ENCODE results near the gene SLC16A11. TPM values are rescaled to one million over a fixed set of nuclear protein-coding genes. Genes with fewer than 3 reads are reported as not detected.
A peak's percentile ranks its signal among the peaks of the same experiment; 100 is the strongest.
"Not testable (repeated sequence)": the region's sequence is repeated elsewhere in the genome, so short reads cannot be mapped to it uniquely, and the experiment has no call there.

The SLC16A11 gene
- 1 to 10 TPM; 1.9 to 3.4 TPM for total RNA-seq

GRCh38 chr17:7043497-7044198 lies at the start of gene SLC16A11:
Gene SLC16A11, minus strand, starts transcription at chr17:7044092. Its CDS starts 579 bp downstream, at chr17:7043513.
- peaks cover 0 to 4% of the 10 kb centered on the region in 2 donors for H3K27me3 ChIP-seq

GRCh38 chr17:7091311-7092005 lies 47.6 kb upstream of the SLC16A11 start:
- H3K27me3 ChIP-seq; H3K9me3 ChIP-seq; DNase-seq (ENCODE audit: low spot score); H3K27ac ChIP-seq; H3K4me3 ChIP-seq; H3K36me3 ChIP-seq; H3K4me1 ChIP-seq: not testable (repeated sequence)

More at GRCh38 chr17:7043497-7044198, at the start of gene SLC16A11:
- DNase-seq (ENCODE audit: low spot score): no peak
- H3K4me1 ChIP-seq: peaks cover 0 to 43% of the 10 kb centered on the region in 2 donors
- peak within 1 kb of the TSS; percentile 22 to 61 for H3K27ac ChIP-seq
- TF ChIP-seq CTCF (IDR thresholded peaks at IDR 0.05): no peak
- H3K9me3 ChIP-seq: no peaks in the 10 kb centered on the region
- no peaks in the 10 kb centered on the region for H3K36me3 ChIP-seq
- peak within 1 kb of the TSS; percentile 30 to 59 for H3K4me3 ChIP-seq

GRCh38 chr17:7089570-7089969 lies 45.7 kb upstream of the SLC16A11 start:
- H3K36me3 ChIP-seq; DNase-seq (ENCODE audit: low spot score); H3K4me1 ChIP-seq; H3K4me3 ChIP-seq; H3K27me3 ChIP-seq; H3K9me3 ChIP-seq; H3K27ac ChIP-seq: not testable (repeated sequence)

GRCh38 chr17:7088442-7088841 lies 44.5 kb upstream of the SLC16A11 start:
- not testable (repeated sequence) for H3K27me3 ChIP-seq; H3K4me1 ChIP-seq; DNase-seq (ENCODE audit: low spot score); H3K27ac ChIP-seq; H3K4me3 ChIP-seq; H3K36me3 ChIP-seq; H3K9me3 ChIP-seq

- Histone ChIP-seq H3K9me3 (no peaks in the 10 kb centered on the region), H3K36me3 (no peaks in the 10 kb centered on the region), H3K27me3 (no peaks in the 10 kb centered on the region), H3K4me1 (no peaks in the 10 kb centered on the region), H3K4me3 (no peak overlapping the region), H3K27ac (no peak overlapping the region)
- no peak for DNase-seq (ENCODE audit: low spot score)
- no peak for TF ChIP-seq CTCF (IDR thresholded peaks at IDR 0.05)
Measured at GRCh38 chr17:7084088-7084487, 40.2 kb upstream of the SLC16A11 start.

- TF ChIP-seq CTCF (IDR thresholded peaks at IDR 0.05): no peak
- H3K27ac ChIP-seq: no peak overlapping the region
- H3K9me3 ChIP-seq: no peaks in the 10 kb centered on the region
- DNase-seq (ENCODE audit: low spot score): no peak
- no peak overlapping the region for H3K4me3 ChIP-seq
- H3K27me3 ChIP-seq: no peaks in the 10 kb centered on the region
- H3K4me1 ChIP-seq: no peaks in the 10 kb centered on the region
- H3K36me3 ChIP-seq: no peaks in the 10 kb centered on the region
Measured at GRCh38 chr17:7083592-7083991, 39.7 kb upstream of the SLC16A11 start.

- DNase-seq (ENCODE audit: low spot score): no peak
- Histone ChIP-seq H3K4me1 (no peaks in the 10 kb centered on the region), H3K9me3 (no peaks in the 10 kb centered on the region)
Measured at GRCh38 chr17:7081341-7082062, 37.6 kb upstream of the SLC16A11 start.

More at GRCh38 chr17:7081341-7082062, 37.6 kb upstream of the SLC16A11 start:
- no peak overlapping the region for H3K4me3 ChIP-seq
- H3K27me3 ChIP-seq: no peaks in the 10 kb centered on the region
- TF ChIP-seq CTCF (IDR thresholded peaks at IDR 0.05): no peak
- H3K36me3 ChIP-seq: no peaks in the 10 kb centered on the region
- H3K27ac ChIP-seq: no peak overlapping the region
